GM12878 (cell line): ENCODE measurements around the gene EMC6. TPM values are rescaled to one million over a fixed set of nuclear protein-coding genes. Genes with fewer than 3 reads are reported as not detected.

Experiments
- CTCF ChIP-seq, 3 experiments: IDR thresholded peaks in 2 of 3; conservative IDR thresholded peaks in 1 of 3; 2 replicates each; pipeline ENCODE4 v1.5.1; 2011; ENCODE audit warnings: low read depth in 3 of 3, low read length in 3 of 3, mild to moderate bottlenecking in 3 of 3, control low read depth in 2 of 3, moderate library complexity in 2 of 3, inconsistent platforms in 1 of 3, mixed read lengths in 1 of 3; ENCODE audit not compliant: control insufficient read depth in 2 of 3, insufficient read depth in 1 of 3; ENCODE audit errors: extremely low read depth in 1 of 3
- FOS ChIP-seq: IDR thresholded peaks from 3 replicates; pipeline ENCODE4 v1.6.1; 2011; ENCODE audit warnings: borderline replicate concordance; ENCODE audit not compliant: insufficient read length; ENCODE audit errors: extremely low read depth
- SMAD5 ChIP-seq: IDR thresholded peaks from 2 replicates; pipeline ENCODE4 v1.6.1; 2016; ENCODE audit warnings: antibody characterized with exemption, low read depth
- SREBF1 ChIP-seq: IDR thresholded peaks from 2 replicates; pipeline ENCODE4 v1.6.1; 2012; ENCODE audit warnings: mild to moderate bottlenecking, low read length
- ZNF24 ChIP-seq: fragments of 450-650 bp; IDR thresholded peaks from 2 replicates; pipeline ENCODE4 v1.6.1; 2017; ENCODE audit warnings: antibody characterized with exemption, mild to moderate bottlenecking
- polyA plus RNA-seq, 11 experiments: library from polyadenylated mRNA; depleted of rRNA in 4 of 11; unstranded in 6 of 11; stranded (reverse) in 5 of 11; fragments of >200 nt; fragmentation: Nextera tagmentation in 4 of 11; fragmentation: Illumina TruSeq in 1 of 11; extraction: Ambion mirVana in 4 of 11; extraction: Trizol in 1 of 11; gene quantifications; 1 replicate in 1 of 11; 2 replicates in 10 of 11; pipeline versions ENCODE4 v1.2.1 to v1.2.3, GENCODE V29; 2011 to 2016; ENCODE audit warnings: inconsistent platforms in 2 of 11, missing spikeins in 2 of 11, low read depth in 1 of 11
- total RNA-seq, 4 experiments: library from RNA; depleted of rRNA in 3 of 4; stranded (reverse); fragments of >200 nt in 3 of 4; fragmentation: Illumina TruSeq in 1 of 4; extraction: Trizol in 1 of 4; gene quantifications; 2 replicates each; pipeline versions ENCODE4 v1.2.1 to v1.2.3, GENCODE V29; 2013 to 2021
- TF ChIP-seq, protein P1 (sequence below): fragments of 150-350 bp; IDR thresholded peaks from 2 replicates; pipeline ENCODE4 v1.6.1; 2016; ENCODE audit warnings: low read depth, low read length
- TF ChIP-seq, protein P2 (sequence below): IDR thresholded peaks from 2 replicates; pipeline ENCODE4 v1.6.1; 2012; ENCODE audit warnings: low read depth, low read length, improper control_type of control experiment

The EMC6 gene
- total and polyA plus RNA-seq, 10 of the 15 experiments (the other 5 are each of a cell fraction or from before 2014, with no cell fraction given) = 5.1 to 172 (median 35.9) TPM

- TF ChIP-seq, protein P1, sequence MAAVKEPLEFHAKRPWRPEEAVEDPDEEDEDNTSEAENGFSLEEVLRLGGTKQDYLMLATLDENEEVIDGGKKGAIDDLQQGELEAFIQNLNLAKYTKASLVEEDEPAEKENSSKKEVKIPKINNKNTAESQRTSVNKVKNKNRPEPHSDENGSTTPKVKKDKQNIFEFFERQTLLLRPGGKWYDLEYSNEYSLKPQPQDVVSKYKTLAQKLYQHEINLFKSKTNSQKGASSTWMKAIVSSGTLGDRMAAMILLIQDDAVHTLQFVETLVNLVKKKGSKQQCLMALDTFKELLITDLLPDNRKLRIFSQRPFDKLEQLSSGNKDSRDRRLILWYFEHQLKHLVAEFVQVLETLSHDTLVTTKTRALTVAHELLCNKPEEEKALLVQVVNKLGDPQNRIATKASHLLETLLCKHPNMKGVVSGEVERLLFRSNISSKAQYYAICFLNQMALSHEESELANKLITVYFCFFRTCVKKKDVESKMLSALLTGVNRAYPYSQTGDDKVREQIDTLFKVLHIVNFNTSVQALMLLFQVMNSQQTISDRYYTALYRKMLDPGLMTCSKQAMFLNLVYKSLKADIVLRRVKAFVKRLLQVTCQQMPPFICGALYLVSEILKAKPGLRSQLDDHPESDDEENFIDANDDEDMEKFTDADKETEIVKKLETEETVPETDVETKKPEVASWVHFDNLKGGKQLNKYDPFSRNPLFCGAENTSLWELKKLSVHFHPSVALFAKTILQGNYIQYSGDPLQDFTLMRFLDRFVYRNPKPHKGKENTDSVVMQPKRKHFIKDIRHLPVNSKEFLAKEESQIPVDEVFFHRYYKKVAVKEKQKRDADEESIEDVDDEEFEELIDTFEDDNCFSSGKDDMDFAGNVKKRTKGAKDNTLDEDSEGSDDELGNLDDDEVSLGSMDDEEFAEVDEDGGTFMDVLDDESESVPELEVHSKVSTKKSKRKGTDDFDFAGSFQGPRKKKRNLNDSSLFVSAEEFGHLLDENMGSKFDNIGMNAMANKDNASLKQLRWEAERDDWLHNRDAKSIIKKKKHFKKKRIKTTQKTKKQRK = no peak
- TF ChIP-seq ZNF24 (no peak), SREBF1 (no peak), CTCF (IDR thresholded peaks at IDR 0.05 in 2 of 3, conservative IDR thresholded peaks at IDR 0.05 in 1 of 3; ENCODE audit: control insufficient read depth in 2 of 3, extremely low read depth in 1 of 3, insufficient read depth in 1 of 3, low read depth in 3 of 3, low read length in 3 of 3) (no peak), FOS (no peak), SMAD5 (no peak)
- TF ChIP-seq, protein P2, sequence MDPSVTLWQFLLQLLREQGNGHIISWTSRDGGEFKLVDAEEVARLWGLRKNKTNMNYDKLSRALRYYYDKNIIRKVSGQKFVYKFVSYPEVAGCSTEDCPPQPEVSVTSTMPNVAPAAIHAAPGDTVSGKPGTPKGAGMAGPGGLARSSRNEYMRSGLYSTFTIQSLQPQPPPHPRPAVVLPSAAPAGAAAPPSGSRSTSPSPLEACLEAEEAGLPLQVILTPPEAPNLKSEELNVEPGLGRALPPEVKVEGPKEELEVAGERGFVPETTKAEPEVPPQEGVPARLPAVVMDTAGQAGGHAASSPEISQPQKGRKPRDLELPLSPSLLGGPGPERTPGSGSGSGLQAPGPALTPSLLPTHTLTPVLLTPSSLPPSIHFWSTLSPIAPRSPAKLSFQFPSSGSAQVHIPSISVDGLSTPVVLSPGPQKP = no peak
Measured at GRCh38 chr17:3647251-3647650, 21.4 kb upstream of the EMC6 start (continued).
